GM23248 (cell line): Measurements from ENCODE around the gene CNP.

Experiments
- EZH2 ChIP-seq: fragments of 200-600 bp; sonication (generic); IDR thresholded peaks from 2 replicates; pipeline ENCODE4 v1.6.1; 2018; ENCODE audit warnings: antibody characterized with exemption, mild to moderate bottlenecking; ENCODE audit not compliant: insufficient read depth, poor library complexity, severe bottlenecking
- EZH2phosphoT487 ChIP-seq: fragments of 200-600 bp; sonication (generic); IDR thresholded peaks from 2 replicates; pipeline ENCODE4 v1.6.1; 2018; ENCODE audit warnings: antibody characterized with exemption, moderate library complexity, mild to moderate bottlenecking, low read depth; ENCODE audit not compliant: insufficient read depth

- no peak for TF ChIP-seq EZH2phosphoT487
- no peak for TF ChIP-seq EZH2
Measured at GRCh38 chr17:41985919-41986318, 19.3 kb downstream of the CNP start.
